HL-60 (cell line): ENCODE data around the gene SOS2.

Experiments used
- DNase-seq, 2 experiments: peaks; one replicate each; pipeline ENCODE4 v3.0.0-alpha.2; 2010 to 2020; ENCODE audit warnings: low read depth in 1 of 2, low spot score in 1 of 2
- H3K27ac ChIP-seq: fragments of 250-450 bp; sonication (Bioruptor Pico); replicated peaks from 2 replicates; pipeline ENCODE4 v1.5.1; 2020; ENCODE audit warnings: mild to moderate bottlenecking, moderate library complexity
- H3K27me3 ChIP-seq: fragments of 250-450 bp; sonication (Bioruptor Pico); 2 replicates; pipeline ENCODE4 v1.5.1; 2021; ENCODE audit warnings: mild to moderate bottlenecking, moderate library complexity; ENCODE audit not compliant: insufficient read depth, poor library complexity, severe bottlenecking
- H3K4me3 ChIP-seq: replicated peaks from 2 replicates; pipeline ENCODE4 v1.5.1; 2011; ENCODE audit warnings: mild to moderate bottlenecking, control low read depth, low read length; ENCODE audit not compliant: insufficient read depth
- CTCF ChIP-seq: IDR thresholded peaks from one replicate; pipeline ENCODE4 v1.5.1; 2011; ENCODE audit warnings: low read length, control low read depth, inconsistent platforms; ENCODE audit not compliant: insufficient read depth
- GABPA ChIP-seq: IDR thresholded peaks from 2 replicates; pipeline ENCODE4 v1.6.1; 2012; ENCODE audit warnings: low read depth
- POLR2AphosphoS5 ChIP-seq: IDR thresholded peaks from 2 replicates; pipeline ENCODE4 v1.6.1; 2012; ENCODE audit warnings: low read depth
- REST ChIP-seq: IDR thresholded peaks from 2 replicates; pipeline ENCODE4 v1.6.1; 2012; ENCODE audit warnings: low read depth; ENCODE audit not compliant: insufficient replicate concordance
- SPI1 ChIP-seq: IDR thresholded peaks from 2 replicates; pipeline ENCODE4 v1.6.1; 2012; ENCODE audit warnings: low read depth, mild to moderate bottlenecking, borderline replicate concordance

The SOS2 gene

GRCh38 chr14:50067723-50068495, 163.5 kb downstream of the SOS2 start:
- H3K27ac ChIP-seq, result no peak overlapping the region
- DNase-seq, result no peak
- TF ChIP-seq POLR2AphosphoS5 (no peak), CTCF (no peak), GABPA (no peak), SPI1 (no peak), REST (no peak)
- no peaks in the 10 kb centered on the region for H3K27me3 ChIP-seq
- no peak overlapping the region for H3K4me3 ChIP-seq
